Posterior cingulate gyrus (tissue), 11 donors: ENCODE data around the gene TIMMDC1.
A peak's percentile ranks its signal among the peaks of the same experiment; 100 is the strongest.

ENCODE experiments used
- DNase-seq, 10 donors: peaks; one replicate each; pipeline versions ENCODE4 v3.0.0 to v3.0.0-alpha.2; 2020 to 2021; ENCODE audit warnings: mixed read lengths in 3 of 10
- intact Hi-C: fragments of 100-400 bp; cut with DNase I; formaldehyde crosslinking; loops from one replicate; pipeline ENCODE4 v1.15.1; 2023

The TIMMDC1 gene

GRCh38 chr3:119498186-119499011 lies at the start of gene TIMMDC1:
Gene TIMMDC1, plus strand, starts transcription at chr3:119498547. Its CDS starts 187 bp downstream, at chr3:119498734.
- intact Hi-C loops: loop anchor here (1.0 kb wide), 2 partner anchors 35 to 179 kb away; partner anchors contain the start of genes COX17 and TMEM39A
- peak; percentile 97 to 100 (median 99) for DNase-seq

GRCh38 chr3:119453822-119454221 lies 44.5 kb upstream of the TIMMDC1 start:
- no peak for DNase-seq
- intact Hi-C loops: no loop called here

GRCh38 chr3:119456469-119456868 lies 41.9 kb upstream of the TIMMDC1 start:
- DNase-seq: no peak
- intact Hi-C loops: no loop called here

- intact Hi-C loops: no loop called here
- DNase-seq: no peak
Observed at GRCh38 chr3:119457246-119457645, 41.1 kb upstream of the TIMMDC1 start.

GRCh38 chr3:119463171-119464169 lies 34.9 kb upstream of the TIMMDC1 start, which contains the start of gene TMEM39A:
Gene TMEM39A, minus strand, starts transcription at chr3:119463615. Its CDS starts 1,541 bp downstream, at chr3:119462074.
- DNase-seq: peak; percentile 99 to 100 (median 99)
- intact Hi-C loops: loop anchor here (1.0 kb wide), 1 partner anchor 35 kb away; the partner anchor contains the start of gene TIMMDC1

GRCh38 chr3:119468041-119468440 lies 30.3 kb upstream of the TIMMDC1 start:
- no peak for DNase-seq
- intact Hi-C loops: loop anchor here (2.0 kb wide), 1 partner anchor 29 kb away; no protein-coding TSS in a partner anchor

- intact Hi-C loops: loop anchor here (2.0 kb wide), 1 partner anchor 27 kb away; no protein-coding TSS in a partner anchor
- DNase-seq: no peak
Observed at GRCh38 chr3:119469418-119470189, 28.7 kb upstream of the TIMMDC1 start.

- intact Hi-C loops: no loop called here
- DNase-seq: no peak
Observed at GRCh38 chr3:119470866-119471265, 27.5 kb upstream of the TIMMDC1 start.

- intact Hi-C loops: no loop called here
- no peak for DNase-seq
Observed at GRCh38 chr3:119481079-119481478, 17.3 kb upstream of the TIMMDC1 start.

- no peak for DNase-seq
- intact Hi-C loops: no loop called here
Observed at GRCh38 chr3:119483101-119483500, 15.2 kb upstream of the TIMMDC1 start.

GRCh38 chr3:119485563-119485962 lies 12.8 kb upstream of the TIMMDC1 start:
- intact Hi-C loops: no loop called here
- DNase-seq: no peak

GRCh38 chr3:119490153-119490552 lies 8.2 kb upstream of the TIMMDC1 start:
- DNase-seq: no peak
- intact Hi-C loops: no loop called here

- intact Hi-C loops: no loop called here
- no peak for DNase-seq
Observed at GRCh38 chr3:119492128-119492527, 6.2 kb upstream of the TIMMDC1 start.

- intact Hi-C loops: no loop called here
- no peak for DNase-seq
Observed at GRCh38 chr3:119492810-119493209, 5.5 kb upstream of the TIMMDC1 start.

GRCh38 chr3:119494597-119494996 lies 3.8 kb upstream of the TIMMDC1 start:
- intact Hi-C loops: no loop called here
- no peak for DNase-seq

- intact Hi-C loops: loop anchor here (1.0 to 2.0 kb wide), 3 partner anchors 29 to 179 kb away; partner anchors contain the start of genes COX17, POGLUT1 and TMEM39A
- peak in 5 of 10 donors; percentile 9 to 67 (median 14) for DNase-seq
Observed at GRCh38 chr3:119497820-119498185, 544 bp upstream of the TIMMDC1 start.

- DNase-seq: no peak
- intact Hi-C loops: no loop called here
Observed at GRCh38 chr3:119500265-119500664, 1.9 kb downstream of the TIMMDC1 start.

GRCh38 chr3:119500901-119501300 lies 2.6 kb downstream of the TIMMDC1 start:
- intact Hi-C loops: no loop called here
- no peak for DNase-seq

- intact Hi-C loops: no loop called here
- no peak for DNase-seq
Observed at GRCh38 chr3:119506631-119507030, 8.3 kb downstream of the TIMMDC1 start.

- no peak for DNase-seq
- intact Hi-C loops: no loop called here
Observed at GRCh38 chr3:119507404-119507803, 9.1 kb downstream of the TIMMDC1 start.
